ENCODE results near the gene GYPC. TPM values are rescaled to one million over a fixed set of nuclear protein-coding genes. Genes with fewer than 3 reads are reported as not detected.
"Not testable (repeated sequence)": the region's sequence is repeated elsewhere in the genome, so short reads cannot be mapped to it uniquely, and the experiment has no call there.

GYPC gene
- total RNA-seq, 3 donors from 2014 or later, result 6.3 to 67.8 (median 14.3) TPM

DNA sequence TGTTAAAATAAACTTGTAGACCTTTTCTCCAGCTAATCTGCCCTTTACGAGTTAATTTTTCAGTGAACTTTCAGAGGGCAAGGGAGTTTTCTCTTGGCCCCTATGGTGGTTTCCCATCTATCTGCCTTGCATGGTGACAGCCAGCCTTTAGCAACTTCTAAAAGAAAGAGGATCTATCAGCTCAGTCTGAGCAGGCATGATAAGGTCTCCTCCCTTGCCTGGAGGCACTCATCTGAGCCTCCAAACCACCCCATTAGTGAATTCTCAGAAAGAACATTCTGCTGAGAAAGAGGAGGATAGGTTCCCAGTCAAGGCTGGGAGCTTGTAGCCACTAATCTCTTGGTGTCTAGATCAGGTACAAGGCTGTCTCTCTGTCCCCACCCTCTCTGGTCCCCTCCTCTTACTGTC, 10.7 kb upstream of the GYPC start:
- intact Hi-C loops (cut with DNase I, micrococcal nuclease), result no loop called here
- no peak for ATAC-seq
- DNase-seq, result no peak
- TF ChIP-seq, protein P1, sequence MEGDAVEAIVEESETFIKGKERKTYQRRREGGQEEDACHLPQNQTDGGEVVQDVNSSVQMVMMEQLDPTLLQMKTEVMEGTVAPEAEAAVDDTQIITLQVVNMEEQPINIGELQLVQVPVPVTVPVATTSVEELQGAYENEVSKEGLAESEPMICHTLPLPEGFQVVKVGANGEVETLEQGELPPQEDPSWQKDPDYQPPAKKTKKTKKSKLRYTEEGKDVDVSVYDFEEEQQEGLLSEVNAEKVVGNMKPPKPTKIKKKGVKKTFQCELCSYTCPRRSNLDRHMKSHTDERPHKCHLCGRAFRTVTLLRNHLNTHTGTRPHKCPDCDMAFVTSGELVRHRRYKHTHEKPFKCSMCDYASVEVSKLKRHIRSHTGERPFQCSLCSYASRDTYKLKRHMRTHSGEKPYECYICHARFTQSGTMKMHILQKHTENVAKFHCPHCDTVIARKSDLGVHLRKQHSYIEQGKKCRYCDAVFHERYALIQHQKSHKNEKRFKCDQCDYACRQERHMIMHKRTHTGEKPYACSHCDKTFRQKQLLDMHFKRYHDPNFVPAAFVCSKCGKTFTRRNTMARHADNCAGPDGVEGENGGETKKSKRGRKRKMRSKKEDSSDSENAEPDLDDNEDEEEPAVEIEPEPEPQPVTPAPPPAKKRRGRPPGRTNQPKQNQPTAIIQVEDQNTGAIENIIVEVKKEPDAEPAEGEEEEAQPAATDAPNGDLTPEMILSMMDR (IDR thresholded peaks at IDR 0.05), result no peak
- Histone ChIP-seq H3K36me3 (ENCODE audit: low read depth) (no peaks in the 10 kb centered on the region), H3K4me3 (no peak overlapping the region), H3K9me3 (no peaks in the 10 kb centered on the region), H3K4me1 (ENCODE audit: low read depth) (no peaks in the 10 kb centered on the region)

DNA sequence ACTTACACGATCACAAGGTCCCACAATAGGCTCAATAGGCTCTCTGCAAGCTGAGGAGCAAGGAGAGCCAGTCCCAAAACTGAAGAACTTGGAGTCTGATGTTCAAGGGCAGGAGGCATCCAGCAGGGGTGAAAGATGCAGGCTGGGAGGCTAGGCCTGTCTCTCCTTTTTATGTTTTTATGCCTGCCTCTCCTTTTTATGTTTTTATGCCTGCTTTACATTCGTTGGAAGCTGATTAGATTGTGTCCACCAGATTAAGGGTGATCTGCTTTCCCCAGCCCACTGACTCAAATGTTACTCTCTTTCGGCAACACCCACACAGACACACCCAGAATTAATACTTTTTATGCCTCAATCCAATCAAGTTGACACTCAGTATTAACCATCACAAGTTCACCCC, 9.9 kb upstream of the GYPC start:
- H3K4me3 ChIP-seq, result no peak overlapping the region
- TF ChIP-seq, protein P1 (IDR thresholded peaks at IDR 0.05), result no peak

DNA sequence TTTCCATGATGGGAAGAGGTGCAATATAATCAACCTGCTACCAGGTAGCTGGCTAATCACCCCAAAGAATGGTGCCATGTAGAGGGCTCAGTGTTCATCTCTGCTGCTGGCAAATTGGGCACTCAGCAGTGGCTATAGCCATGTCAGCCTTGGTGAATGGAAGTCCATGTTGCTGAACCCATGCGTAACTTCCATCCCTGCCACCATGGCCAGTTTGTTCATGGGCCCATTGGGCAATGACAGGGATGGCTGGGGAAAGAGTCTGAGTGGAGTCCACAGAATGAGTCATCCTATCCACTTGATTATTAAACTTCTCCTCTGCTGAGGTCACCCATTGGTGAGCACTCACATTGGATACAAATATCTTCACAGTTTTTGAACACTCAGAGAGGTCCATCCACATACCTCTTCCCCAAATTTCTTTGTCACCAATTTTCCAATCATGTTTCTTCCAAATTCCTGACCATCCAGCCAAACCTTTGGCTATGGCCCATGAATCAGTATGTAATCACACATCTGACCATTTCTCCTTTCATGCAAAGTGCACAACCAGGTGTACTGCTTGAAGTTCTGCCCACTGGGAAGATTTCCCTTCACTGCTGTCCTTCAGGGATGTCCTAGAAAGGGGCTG, 8.1 kb upstream of the GYPC start:
- DNase-seq; ATAC-seq; H3K4me1 ChIP-seq (ENCODE audit: low read depth); H3K36me3 ChIP-seq (ENCODE audit: low read depth); H3K9me3 ChIP-seq; H3K4me3 ChIP-seq; intact Hi-C loops (cut with DNase I, micrococcal nuclease): not testable (repeated sequence)

More for the DNA sequence above, 9.9 kb upstream of the GYPC start:
- H3K9me3 ChIP-seq, result no peaks in the 10 kb centered on the region
- intact Hi-C loops (cut with DNase I, micrococcal nuclease), result no loop called here
- no peaks in the 10 kb centered on the region for H3K36me3 ChIP-seq (ENCODE audit: low read depth)
- no peaks in the 10 kb centered on the region for H3K4me1 ChIP-seq (ENCODE audit: low read depth)
- ATAC-seq (no peak), DNase-seq (no peak)

DNA sequence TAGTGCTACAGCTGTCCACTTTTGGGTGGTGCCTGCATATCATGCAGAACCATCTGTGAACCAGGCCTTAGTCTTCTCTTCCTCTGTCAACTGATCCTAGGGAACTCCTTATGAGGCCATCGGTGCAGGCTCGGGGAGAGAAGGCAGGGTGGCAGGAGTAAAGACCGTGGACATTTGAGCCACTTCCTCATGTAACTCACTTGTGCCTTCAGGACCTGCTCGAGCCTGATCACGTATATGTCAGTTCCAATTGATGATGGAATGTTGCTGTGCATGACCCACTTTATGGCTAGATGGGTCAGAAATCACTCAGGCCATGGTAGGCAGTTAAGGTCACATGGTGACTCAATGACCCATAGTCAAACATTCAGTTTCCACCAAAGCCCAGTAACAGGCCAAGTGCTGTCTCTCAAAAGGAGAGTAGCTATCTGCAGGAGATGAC, 7.6 kb upstream of the GYPC start:
- DNase-seq; ATAC-seq; H3K36me3 ChIP-seq (ENCODE audit: low read depth); H3K4me3 ChIP-seq; H3K9me3 ChIP-seq; intact Hi-C loops (cut with DNase I, micrococcal nuclease); H3K4me1 ChIP-seq (ENCODE audit: low read depth): not testable (repeated sequence)

DNA sequence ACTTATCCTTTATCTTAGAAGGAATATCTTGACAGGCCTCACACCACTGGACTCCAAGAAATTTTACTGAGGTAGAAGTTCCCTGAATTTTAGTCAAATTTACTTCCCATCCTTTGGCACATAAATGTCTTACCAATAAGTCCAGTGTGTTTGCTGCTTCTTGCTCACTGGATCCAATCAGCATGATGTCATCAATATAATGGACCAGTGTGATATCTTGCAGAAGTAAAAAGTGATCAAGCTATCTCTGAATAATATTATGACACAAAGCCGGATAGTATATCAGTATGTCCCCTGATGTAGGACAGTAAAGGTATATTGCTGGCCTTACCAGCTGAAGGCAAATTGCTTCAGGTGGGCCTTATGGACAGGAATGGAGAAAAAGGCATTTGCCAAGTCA, 6.9 kb upstream of the GYPC start:
- TF ChIP-seq, protein P1 (IDR thresholded peaks at IDR 0.05), result no peak
- intact Hi-C loops (cut with DNase I, micrococcal nuclease), result no loop called here
- DNase-seq (no peak), ATAC-seq (no peak)
- Histone ChIP-seq H3K36me3 (ENCODE audit: low read depth) (no peaks in the 10 kb centered on the region), H3K4me3 (no peak overlapping the region), H3K4me1 (ENCODE audit: low read depth) (no peaks in the 10 kb centered on the region), H3K9me3 (no peaks in the 10 kb centered on the region)

DNA sequence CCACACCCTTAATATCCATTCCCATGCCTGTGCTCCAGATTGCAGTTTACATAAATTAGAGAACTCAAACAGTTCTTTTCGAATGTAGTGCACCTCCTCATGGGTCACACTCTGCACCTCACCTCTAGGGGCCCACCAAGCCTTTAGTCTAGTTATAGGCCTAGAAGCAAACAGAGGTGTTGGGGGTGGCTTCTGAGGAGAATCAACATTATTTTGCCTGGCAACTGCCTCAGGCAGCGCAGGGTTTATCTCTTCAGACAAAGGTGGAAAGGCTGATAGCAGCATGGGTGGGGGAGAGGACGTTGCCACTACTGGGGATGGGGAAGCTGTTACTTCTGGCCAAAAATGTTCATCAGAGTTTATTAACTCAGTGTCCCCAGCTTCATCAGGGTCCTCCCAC, 5.0 kb upstream of the GYPC start:
- Histone ChIP-seq H3K36me3 (ENCODE audit: low read depth) (no peaks in the 10 kb centered on the region), H3K4me1 (ENCODE audit: low read depth) (no peaks in the 10 kb centered on the region), H3K4me3 (no peak overlapping the region), H3K9me3 (no peaks in the 10 kb centered on the region)
- intact Hi-C loops (cut with DNase I, micrococcal nuclease), result no loop called here
- TF ChIP-seq, protein P1 (IDR thresholded peaks at IDR 0.05), result no peak
- ATAC-seq (no peak), DNase-seq (no peak)
